Adipocyte (in vitro differentiated cells): ENCODE measurements around the gene HYLS1.

Experiments used
- DNase-seq: peaks from one replicate; pipeline ENCODE4 v3.0.0-alpha.2; 2015; ENCODE audit warnings: low read depth
- H3K27me3 ChIP-seq: replicated peaks from 2 replicates; pipeline ENCODE4 v1.7.0; 2013; ENCODE audit warnings: mild to moderate bottlenecking, low read length, moderate library complexity; ENCODE audit not compliant: control insufficient read depth, insufficient read depth
- H3K36me3 ChIP-seq: 2 replicates; pipeline ENCODE4 v1.7.0; 2013; ENCODE audit warnings: low read length, mild to moderate bottlenecking, moderate library complexity; ENCODE audit not compliant: control insufficient read depth, insufficient read depth, severe bottlenecking
- H3K4me1 ChIP-seq: 2 replicates; pipeline ENCODE4 v1.7.0; 2013; ENCODE audit warnings: mild to moderate bottlenecking, low read length, moderate library complexity; ENCODE audit not compliant: control insufficient read depth, insufficient read depth
- H3K4me3 ChIP-seq: 2 replicates; pipeline ENCODE4 v1.7.0; 2013; ENCODE audit warnings: mild to moderate bottlenecking, low read length, moderate library complexity
- H3K9ac ChIP-seq: 2 replicates; pipeline ENCODE4 v1.7.0; 2013; ENCODE audit warnings: mild to moderate bottlenecking, low read length, moderate library complexity
- H3K9me3 ChIP-seq: 2 replicates; pipeline ENCODE4 v1.7.0; 2013; ENCODE audit warnings: mild to moderate bottlenecking, low read length, moderate library complexity; ENCODE audit not compliant: control insufficient read depth

HYLS1 gene

GRCh38 chr11:125935056-125935455, 47.6 kb downstream of the HYLS1 start:
- Histone ChIP-seq H3K4me3 (no peak overlapping the region), H3K36me3 (no peaks in the 10 kb centered on the region), H3K27me3 (no peaks in the 10 kb centered on the region), H3K4me1 (no peaks in the 10 kb centered on the region), H3K9me3 (no peaks in the 10 kb centered on the region), H3K9ac (no peak overlapping the region)
- no peak for DNase-seq

DNA sequence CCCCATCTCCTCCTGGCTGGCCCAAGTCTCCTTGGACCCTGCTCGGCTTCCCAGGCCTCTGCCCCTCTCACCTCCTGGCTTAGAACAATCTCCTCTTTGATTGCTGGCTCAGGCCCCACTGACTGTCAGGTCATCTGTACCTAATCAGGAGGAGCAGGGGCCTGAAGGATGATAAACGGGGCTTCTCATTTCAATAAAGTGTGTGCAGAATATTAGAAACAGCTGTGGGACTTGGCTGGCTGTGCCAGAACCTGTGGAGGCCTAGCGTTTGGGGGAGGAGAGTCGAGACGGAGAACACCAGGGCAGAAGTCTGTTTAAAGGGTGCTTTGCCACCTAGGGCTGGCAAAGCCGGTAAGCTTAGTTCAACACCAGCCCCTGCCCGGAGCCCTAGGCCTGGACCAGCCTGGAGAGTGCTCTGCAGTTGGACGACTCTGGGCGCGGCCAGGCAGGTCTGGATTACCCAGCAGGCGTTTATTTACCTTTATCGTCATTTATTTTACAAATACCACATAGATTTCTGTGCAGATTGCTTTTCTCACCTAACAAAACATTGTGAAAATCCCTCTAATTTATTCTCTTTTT, 48.2 kb downstream of the HYLS1 start:
- Histone ChIP-seq H3K9me3 (no peaks in the 10 kb centered on the region), H3K4me3 (no peak overlapping the region), H3K36me3 (no peaks in the 10 kb centered on the region), H3K4me1 (no peaks in the 10 kb centered on the region), H3K27me3 (no peaks in the 10 kb centered on the region), H3K9ac (no peak overlapping the region)
- peak; percentile 65 for DNase-seq

DNA sequence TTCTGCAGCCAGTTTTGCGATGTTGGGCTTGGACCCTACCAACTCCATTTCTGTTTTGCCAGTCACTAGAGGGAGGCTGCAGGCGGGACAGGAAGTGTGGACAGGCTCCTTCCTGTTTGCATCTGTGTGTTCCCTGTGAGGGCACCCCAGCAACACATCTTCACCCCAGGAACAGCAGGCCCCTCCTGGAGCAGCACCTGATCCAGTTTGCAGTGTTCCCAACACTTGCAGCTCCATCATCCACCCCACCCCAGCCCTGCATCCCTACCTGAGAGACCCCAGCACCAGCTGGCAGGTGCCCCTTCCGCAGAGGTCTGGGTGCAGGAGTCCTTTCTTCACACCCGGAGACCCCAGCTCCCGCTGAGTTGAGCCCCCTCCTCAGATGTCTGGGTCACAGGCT, 51.0 kb downstream of the HYLS1 start:
- Histone ChIP-seq H3K9ac (no peak overlapping the region), H3K36me3 (no peaks in the 10 kb centered on the region), H3K4me1 (no peaks in the 10 kb centered on the region), H3K4me3 (no peak overlapping the region), H3K27me3 (no peaks in the 10 kb centered on the region), H3K9me3 (no peaks in the 10 kb centered on the region)
- DNase-seq: no peak

DNA sequence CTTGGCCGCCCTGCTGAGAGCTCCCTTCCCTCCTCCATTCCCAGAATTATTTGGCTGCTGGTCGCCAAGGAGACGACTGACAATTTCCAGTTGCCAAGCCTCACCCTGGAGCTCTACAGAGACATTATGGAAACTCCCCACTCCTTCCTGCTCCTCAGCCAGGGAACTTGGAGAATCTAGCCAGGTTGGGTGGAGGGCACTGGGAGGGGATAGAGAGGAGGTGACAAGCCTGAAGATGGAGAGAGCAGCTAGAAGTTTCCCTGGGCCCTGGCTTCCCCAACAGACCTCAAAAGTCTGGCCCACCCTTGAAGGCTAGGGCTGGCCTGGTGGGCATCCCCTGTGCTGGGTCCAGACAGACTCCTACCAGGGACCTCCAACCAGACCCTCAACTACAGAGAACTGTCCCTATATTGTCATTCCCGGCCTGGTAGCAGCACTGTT, 51.6 kb downstream of the HYLS1 start:
- DNase-seq: no peak
- Histone ChIP-seq H3K9me3 (no peaks in the 10 kb centered on the region), H3K27me3 (no peaks in the 10 kb centered on the region), H3K4me3 (no peak overlapping the region), H3K4me1 (no peaks in the 10 kb centered on the region), H3K36me3 (no peaks in the 10 kb centered on the region), H3K9ac (no peak overlapping the region)

- no peaks in the 10 kb centered on the region for H3K4me1 ChIP-seq
- no peak for DNase-seq
- H3K27me3 ChIP-seq: no peaks in the 10 kb centered on the region
- no peak overlapping the region for H3K9ac ChIP-seq
- H3K4me3 ChIP-seq: no peak overlapping the region
- no peaks in the 10 kb centered on the region for H3K36me3 ChIP-seq
- H3K9me3 ChIP-seq: no peaks in the 10 kb centered on the region
Measured at GRCh38 chr11:125940145-125940544, 52.7 kb downstream of the HYLS1 start.

GRCh38 chr11:125941267-125941618, 53.8 kb downstream of the HYLS1 start:
- no peak for DNase-seq
- Histone ChIP-seq H3K9ac (no peak overlapping the region), H3K9me3 (no peaks in the 10 kb centered on the region), H3K4me3 (no peak overlapping the region), H3K27me3 (no peaks in the 10 kb centered on the region), H3K4me1 (no peaks in the 10 kb centered on the region), H3K36me3 (no peaks in the 10 kb centered on the region)

GRCh38 chr11:125941619-125942611, 54.4 kb downstream of the HYLS1 start:
- no peaks in the 10 kb centered on the region for H3K9me3 ChIP-seq
- peak; percentile 34 for DNase-seq
- H3K36me3 ChIP-seq: no peaks in the 10 kb centered on the region
- H3K4me3 ChIP-seq: no peak overlapping the region
- no peaks in the 10 kb centered on the region for H3K4me1 ChIP-seq
- no peaks in the 10 kb centered on the region for H3K27me3 ChIP-seq
- no peak overlapping the region for H3K9ac ChIP-seq

DNA sequence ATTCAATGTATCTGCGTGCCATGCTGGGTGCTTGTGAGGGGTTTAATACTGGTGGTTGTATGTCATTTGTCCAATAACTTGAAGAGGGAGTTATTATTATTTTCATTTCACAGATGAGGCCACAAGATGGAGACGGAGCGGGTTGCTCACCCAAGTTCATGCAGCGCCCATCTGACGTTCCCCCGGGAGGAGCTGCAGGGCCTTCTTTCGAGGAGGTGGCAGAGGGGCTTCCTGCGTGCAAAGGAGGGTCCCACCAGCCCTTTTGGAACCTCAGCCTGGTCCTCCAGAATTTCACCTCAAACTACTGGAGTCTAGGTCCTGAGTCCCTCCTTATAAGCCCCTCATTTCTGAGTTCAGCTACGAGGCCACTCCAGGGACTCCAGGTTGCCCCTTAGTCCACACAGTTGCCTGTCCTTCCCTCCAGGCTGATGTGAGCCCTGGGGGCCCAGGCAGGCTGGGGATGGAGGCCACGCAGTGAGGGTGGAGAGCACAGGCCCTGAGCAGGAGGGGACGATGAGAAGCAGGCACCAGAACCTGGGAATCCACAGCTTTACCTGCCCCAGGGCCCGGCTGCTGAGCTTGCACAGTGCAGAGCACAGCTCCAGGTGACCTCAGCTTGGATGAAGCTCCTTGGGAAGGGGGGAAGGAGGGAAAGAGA, 55.4 kb downstream of the HYLS1 start:
- Histone ChIP-seq H3K27me3 (no peaks in the 10 kb centered on the region), H3K36me3 (no peaks in the 10 kb centered on the region), H3K9me3 (no peaks in the 10 kb centered on the region), H3K9ac (no peak overlapping the region), H3K4me1 (no peaks in the 10 kb centered on the region), H3K4me3 (no peak overlapping the region)
- DNase-seq: no peak

- Histone ChIP-seq H3K9me3 (no peaks in the 10 kb centered on the region), H3K27me3 (no peaks in the 10 kb centered on the region), H3K4me3 (no peak overlapping the region), H3K9ac (no peak overlapping the region), H3K36me3 (no peaks in the 10 kb centered on the region), H3K4me1 (no peaks in the 10 kb centered on the region)
- DNase-seq: no peak
Measured at GRCh38 chr11:125943661-125944349, 56.3 kb downstream of the HYLS1 start.

- Histone ChIP-seq H3K27me3 (no peaks in the 10 kb centered on the region), H3K9me3 (no peaks in the 10 kb centered on the region), H3K9ac (no peak overlapping the region), H3K4me1 (no peaks in the 10 kb centered on the region), H3K4me3 (no peak overlapping the region), H3K36me3 (no peaks in the 10 kb centered on the region)
- DNase-seq: no peak
Measured at GRCh38 chr11:125944350-125945010, 57.0 kb downstream of the HYLS1 start.
